Aorta (tissue), 5 donors: ENCODE results near the gene CAPN3. TPM values are rescaled to one million over a fixed set of nuclear protein-coding genes. Genes with fewer than 3 reads are reported as not detected.

Source experiments
- ATAC-seq: fragments of 200-7000 bp; cut with Tn5 transposase; one replicate; pipeline ENCODE4 v1.9.1; 2022; ENCODE audit warnings: moderate library complexity; ENCODE audit not compliant: low FRiP score
- DNase-seq, 2 donors: peaks; one replicate each; pipeline ENCODE4 v3.0.0-alpha.2; 2020
- H3K27ac ChIP-seq, 2 donors: one replicate each; pipeline ENCODE4 v1.5.1; 2013; ENCODE audit warnings: low read length in 2 of 2, mild to moderate bottlenecking in 2 of 2, moderate library complexity in 2 of 2, control low read depth in 1 of 2, inconsistent platforms in 1 of 2, low read depth in 1 of 2
- H3K27me3 ChIP-seq, 2 donors: one replicate each; pipeline ENCODE4 v1.6.1; 2013; ENCODE audit warnings: control low read depth in 1 of 2, low read length in 1 of 2, mild to moderate bottlenecking in 1 of 2, moderate library complexity in 1 of 2; ENCODE audit not compliant: insufficient read depth in 2 of 2, control insufficient read depth in 1 of 2
- H3K36me3 ChIP-seq, 2 donors: one replicate each; pipeline ENCODE4 v1.6.1; 2013; ENCODE audit warnings: control low read depth in 1 of 2, low read length in 1 of 2, mild to moderate bottlenecking in 1 of 2; ENCODE audit not compliant: insufficient read depth in 2 of 2, control insufficient read depth in 1 of 2
- H3K4me1 ChIP-seq, 2 donors: one replicate each; pipeline ENCODE4 v1.6.1; 2013; ENCODE audit warnings: low read length in 2 of 2, control low read depth in 1 of 2, mild to moderate bottlenecking in 1 of 2, moderate library complexity in 1 of 2; ENCODE audit not compliant: insufficient read depth in 2 of 2, control insufficient read depth in 1 of 2
- H3K4me3 ChIP-seq, 2 donors: one replicate each; pipeline ENCODE4 v1.5.1; 2013; ENCODE audit warnings: low read length in 2 of 2, control low read depth in 1 of 2, mild to moderate bottlenecking in 1 of 2
- H3K9me3 ChIP-seq: one replicate; pipeline ENCODE4 v1.6.1; 2013; ENCODE audit warnings: mild to moderate bottlenecking, low read length; ENCODE audit not compliant: control insufficient read depth
- WGBS, 2 donors: extraction: QIAGEN DNeasy Blood & Tissue Kit; methylation state at CpG; one replicate each; pipeline ENCODE4 v1.1.7; 2013; 5-methylcytosine and 5-hydroxymethylcytosine counted together
- intact Hi-C, 2 donors: fragments of 100-400 bp; cut with DNase I; formaldehyde crosslinking; loops; one replicate each; pipeline versions ENCODE4 v1.14.2 to v1.15.0; 2022
- polyA plus RNA-seq, 2 donors: library from polyadenylated mRNA; stranded (reverse); fragments of 200-250 nt; gene quantifications; one replicate each; pipeline ENCODE4 v1.2.3, GENCODE V29; 2013
- total RNA-seq, 2 donors: library from RNA; stranded (reverse); fragmentation: NEBNext Ultra II Directional; extraction: Animal tissue kit (Norgen Biotek cat#: 25700); gene quantifications; one replicate each; pipeline ENCODE4 v1.2.1, GENCODE V29; 2021
- donor health status: healthy with polysubstance abuse.
- donor health status: Bipolar disorder and iron deficiency.
- donor health status: DM: no; HTN: no; CAD: no.
- donor health status: DM: no; HTN: no; CAD: no.
- donor health status: DM: yes; HTN: yes; CAD: no.

The CAPN3 gene
- total and polyA plus RNA-seq, 4 donors = 3.3 to 101 (median 19.0) TPM

DNA sequence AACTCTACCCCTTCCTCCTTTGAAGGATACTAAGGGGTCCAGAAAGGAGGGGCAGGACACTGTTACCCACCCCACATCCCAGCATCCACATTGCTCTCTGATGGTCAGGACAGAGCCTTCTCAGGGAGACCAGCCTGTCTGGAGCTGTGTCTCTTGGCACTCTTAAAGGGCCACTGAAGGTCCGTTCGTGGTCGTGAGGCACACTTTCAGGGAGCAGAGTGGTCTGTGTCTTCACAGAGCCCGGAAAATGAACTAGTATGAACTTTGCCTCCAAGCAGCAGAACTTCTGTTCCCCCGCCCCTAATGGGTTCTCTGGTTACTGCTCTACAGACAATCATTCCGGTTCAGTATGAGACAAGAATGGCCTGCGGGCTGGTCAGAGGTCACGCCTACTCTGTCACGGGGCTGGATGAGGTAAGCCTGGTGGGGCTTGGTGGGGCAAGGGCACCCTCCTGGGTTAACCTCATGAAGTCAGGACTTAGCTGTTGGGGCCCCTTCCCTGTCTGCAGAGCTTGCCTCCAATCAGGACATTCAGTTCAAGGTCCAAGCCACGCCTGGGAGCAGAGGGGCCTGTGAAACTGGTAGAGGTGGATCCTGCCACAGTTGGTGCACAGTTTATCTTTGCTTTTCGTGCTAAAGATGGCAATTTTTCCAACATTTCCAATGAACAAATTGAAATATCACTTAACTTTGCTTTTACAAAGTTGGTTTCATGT is 33.2 kb downstream of the CAPN3 start:
- DNase-seq (no peak), ATAC-seq (no peak)
- intact Hi-C loops = no loop called here
- Histone ChIP-seq H3K36me3 (no peaks in the 10 kb centered on the region), H3K27me3 (no peaks in the 10 kb centered on the region), H3K9me3 (no peaks in the 10 kb centered on the region), H3K27ac (no peak overlapping the region), H3K4me1 (no peaks in the 10 kb centered on the region), H3K4me3 (no peak overlapping the region)
- WGBS, 2 donors = 83 to 89% methylated on average over 11 of the region's 11 CpGs

GRCh38 chr15:42394106-42394505 is 34.8 kb downstream of the CAPN3 start:
- no peaks in the 10 kb centered on the region for H3K36me3 ChIP-seq
- DNase-seq (no peak), ATAC-seq (no peak)
- no peaks in the 10 kb centered on the region for H3K9me3 ChIP-seq
- H3K27me3 ChIP-seq = no peaks in the 10 kb centered on the region
- intact Hi-C loops = no loop called here
- H3K4me3 ChIP-seq = no peak overlapping the region
- H3K27ac ChIP-seq = no peak overlapping the region
- WGBS, 2 donors = 88 to 89% methylated on average over 13 of the region's 13 CpGs
- no peaks in the 10 kb centered on the region for H3K4me1 ChIP-seq

GRCh38 chr15:42395838-42396237 is 36.5 kb downstream of the CAPN3 start:
- 67 to 80% methylated on average over 1 of the region's 1 CpG for WGBS, 2 donors
- Histone ChIP-seq H3K4me1 (no peaks in the 10 kb centered on the region), H3K4me3 (no peak overlapping the region), H3K36me3 (no peaks in the 10 kb centered on the region), H3K27me3 (no peaks in the 10 kb centered on the region), H3K9me3 (no peaks in the 10 kb centered on the region), H3K27ac (no peak overlapping the region)
- DNase-seq (no peak), ATAC-seq (no peak)
- intact Hi-C loops = no loop called here

DNA sequence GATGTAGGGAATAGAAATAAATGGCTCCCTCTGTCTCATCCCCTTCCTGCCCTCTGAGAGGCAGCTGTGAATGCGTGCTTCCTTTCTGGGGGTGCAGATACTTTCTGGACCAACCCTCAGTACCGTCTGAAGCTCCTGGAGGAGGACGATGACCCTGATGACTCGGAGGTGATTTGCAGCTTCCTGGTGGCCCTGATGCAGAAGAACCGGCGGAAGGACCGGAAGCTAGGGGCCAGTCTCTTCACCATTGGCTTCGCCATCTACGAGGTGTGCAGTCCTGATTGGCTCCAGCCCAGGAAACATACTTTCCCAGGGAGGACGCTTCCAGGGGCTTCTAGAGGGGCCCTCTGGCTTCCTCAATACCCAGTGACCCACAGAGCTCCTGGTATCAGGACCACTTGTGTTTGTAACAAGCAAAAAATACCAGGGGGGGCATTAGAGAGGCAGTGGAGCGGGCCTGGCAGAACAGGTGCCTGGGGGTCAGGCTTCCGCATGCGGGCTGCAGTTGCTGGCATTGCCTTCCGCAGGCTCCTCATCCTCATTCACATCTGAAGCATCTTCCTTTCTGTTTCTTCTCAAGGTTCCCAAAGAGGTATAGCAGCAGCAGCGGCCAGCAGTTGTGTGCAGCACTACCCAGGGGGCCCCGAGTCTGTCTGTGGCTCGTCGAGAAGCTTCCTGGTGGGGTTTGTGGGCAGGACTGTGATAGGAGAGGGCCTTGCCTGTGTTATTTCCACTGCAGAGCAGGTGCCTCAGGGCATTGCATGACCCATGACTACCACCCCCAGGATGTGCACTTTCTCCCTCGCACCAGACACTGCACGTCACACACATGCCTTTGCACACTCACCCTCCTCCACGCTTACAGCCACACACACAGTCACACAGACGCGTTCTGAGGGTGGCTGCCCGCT is 42.5 kb downstream of the CAPN3 start:
- no peaks in the 10 kb centered on the region for H3K36me3 ChIP-seq
- intact Hi-C loops = no loop called here
- ATAC-seq (no peak), DNase-seq (no peak)
- no peak overlapping the region for H3K4me3 ChIP-seq
- no peaks in the 10 kb centered on the region for H3K27me3 ChIP-seq
- H3K27ac ChIP-seq = no peak overlapping the region
- 87 to 88% methylated on average over 24 of the region's 24 CpGs for WGBS, 2 donors
- H3K4me1 ChIP-seq = no peaks in the 10 kb centered on the region
- no peaks in the 10 kb centered on the region for H3K9me3 ChIP-seq

DNA sequence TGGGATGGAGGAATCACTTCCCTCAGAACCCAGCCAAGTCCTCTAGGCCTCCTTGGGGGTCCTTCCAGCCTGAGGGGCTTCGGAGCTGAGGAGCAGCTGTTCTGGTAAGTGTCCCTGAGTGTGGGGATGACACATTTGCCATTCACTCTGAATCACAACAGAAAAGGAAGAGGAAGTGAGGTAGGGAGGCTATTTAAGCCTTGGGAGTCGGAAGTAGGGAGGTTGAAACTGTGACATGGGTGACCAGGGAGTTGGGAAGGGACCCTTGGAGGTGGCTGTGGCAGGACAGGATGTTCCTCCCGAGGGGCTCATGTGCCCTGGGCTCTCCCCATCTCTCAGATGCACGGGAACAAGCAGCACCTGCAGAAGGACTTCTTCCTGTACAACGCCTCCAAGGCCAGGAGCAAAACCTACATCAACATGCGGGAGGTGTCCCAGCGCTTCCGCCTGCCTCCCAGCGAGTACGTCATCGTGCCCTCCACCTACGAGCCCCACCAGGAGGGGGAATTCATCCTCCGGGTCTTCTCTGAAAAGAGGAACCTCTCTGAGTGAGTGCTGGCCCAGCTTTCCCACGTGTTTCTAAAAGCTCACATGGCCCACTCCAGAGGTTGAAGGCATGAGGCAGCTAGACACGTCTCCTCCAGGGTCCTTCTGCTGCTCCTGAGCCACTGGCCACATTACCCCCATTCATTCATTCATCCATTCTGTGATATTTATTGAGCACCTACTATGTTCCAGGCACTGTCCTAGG is 43.3 kb downstream of the CAPN3 start:
- Histone ChIP-seq H3K27me3 (no peaks in the 10 kb centered on the region), H3K36me3 (no peaks in the 10 kb centered on the region), H3K4me1 (no peaks in the 10 kb centered on the region), H3K27ac (no peak overlapping the region), H3K4me3 (no peak overlapping the region), H3K9me3 (no peaks in the 10 kb centered on the region)
- intact Hi-C loops = no loop called here
- DNase-seq (no peak), ATAC-seq (no peak)
- WGBS, 2 donors = 92 to 93% methylated on average over 15 of the region's 15 CpGs

GRCh38 chr15:42403389-42403788 is 44.1 kb downstream of the CAPN3 start:
- intact Hi-C loops = no loop called here
- no peak for DNase-seq
- H3K4me1 ChIP-seq = no peaks in the 10 kb centered on the region
- H3K27ac ChIP-seq = no peak overlapping the region
- no peak for ATAC-seq
- no peaks in the 10 kb centered on the region for H3K27me3 ChIP-seq
- no peaks in the 10 kb centered on the region for H3K9me3 ChIP-seq
- H3K36me3 ChIP-seq = no peaks in the 10 kb centered on the region
- no peak overlapping the region for H3K4me3 ChIP-seq
- WGBS, 2 donors = 95 to 97% methylated on average over 7 of the region's 7 CpGs

DNA sequence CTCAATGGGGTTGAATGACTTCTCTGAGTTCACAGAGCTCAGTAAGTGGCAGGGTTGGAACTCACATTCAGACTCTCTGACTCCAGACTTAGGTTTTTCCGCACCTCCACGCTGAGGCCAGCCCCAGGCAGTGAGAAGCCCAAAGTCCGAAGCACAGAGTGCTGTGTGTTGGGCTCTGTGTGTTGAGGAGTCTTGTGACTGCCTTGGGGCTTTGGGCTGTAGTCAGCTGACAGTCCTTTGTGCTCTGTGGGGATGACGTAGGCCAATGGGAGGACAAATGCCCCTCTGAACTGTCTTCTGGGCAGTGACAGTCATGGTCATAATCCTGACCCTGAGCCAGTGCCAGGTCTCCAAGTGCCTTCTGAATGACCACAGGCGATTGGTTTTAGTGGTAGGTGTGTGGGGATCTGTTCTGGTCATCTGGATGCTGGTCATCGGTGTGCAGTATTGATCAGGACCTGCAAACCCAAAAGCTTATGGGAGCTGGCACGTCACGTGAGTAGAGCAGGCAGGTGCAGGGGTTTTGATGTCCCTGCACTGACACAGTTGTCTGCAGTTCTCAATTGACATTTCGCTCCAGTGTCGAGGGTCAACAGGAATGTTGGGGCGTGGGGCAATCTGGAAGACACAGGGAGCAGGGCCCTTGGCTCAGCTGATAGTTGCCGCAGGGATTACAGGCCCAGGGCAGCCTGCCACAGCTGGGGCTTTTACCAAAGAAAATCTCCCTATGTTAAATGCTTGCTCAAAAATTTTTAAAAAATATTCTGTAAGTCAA is 45.3 kb downstream of the CAPN3 start:
- DNase-seq = no peak

DNA sequence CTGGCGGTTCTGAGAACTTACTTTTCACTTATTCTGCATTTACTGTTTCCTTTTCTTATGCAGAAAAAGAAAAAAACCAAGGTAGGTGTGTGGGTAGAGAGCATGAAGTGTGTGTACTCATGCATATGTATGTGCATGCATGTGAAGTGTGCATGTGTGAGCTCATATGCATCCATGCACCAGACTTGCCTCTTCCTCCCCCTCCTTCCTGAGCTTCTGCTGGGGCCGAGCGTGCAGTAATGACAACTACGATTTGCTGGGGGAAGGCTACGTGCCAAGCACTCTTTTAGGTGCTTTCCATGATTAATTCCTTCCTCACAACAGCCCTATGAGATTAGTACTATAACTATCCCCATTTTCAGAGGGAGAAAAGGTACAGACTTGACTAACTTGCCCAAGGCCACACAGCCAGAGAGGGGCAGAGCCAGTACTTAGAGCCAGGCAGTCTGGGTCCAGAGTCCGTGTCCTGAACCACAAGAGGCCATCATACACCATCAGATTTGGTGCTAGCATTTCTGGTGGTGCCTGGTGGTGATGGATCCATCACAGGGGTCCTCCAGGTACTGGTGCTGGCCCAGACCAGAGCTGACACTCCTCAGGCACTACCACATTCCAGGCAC is 46.7 kb downstream of the CAPN3 start:
- intact Hi-C loops = no loop called here
- peaks cover 0 to 3% of the 10 kb centered on the region in 2 donors for H3K36me3 ChIP-seq

More for the DNA sequence above, 45.3 kb downstream of the CAPN3 start:
- H3K27me3 ChIP-seq = no peaks in the 10 kb centered on the region
- intact Hi-C loops = no loop called here
- H3K27ac ChIP-seq = no peak overlapping the region
- ATAC-seq = no peak
- H3K4me1 ChIP-seq = no peaks in the 10 kb centered on the region
- no peak overlapping the region for H3K4me3 ChIP-seq
- H3K36me3 ChIP-seq = no peaks in the 10 kb centered on the region
- H3K9me3 ChIP-seq = no peaks in the 10 kb centered on the region
- WGBS, 2 donors = 80 to 81% methylated on average over 12 of the region's 12 CpGs

More for the DNA sequence above, 46.7 kb downstream of the CAPN3 start:
- WGBS, 2 donors = 25 to 28% methylated on average over 6 of the region's 6 CpGs
- Histone ChIP-seq H3K27me3 (no peaks in the 10 kb centered on the region), H3K4me1 (no peaks in the 10 kb centered on the region), H3K4me3 (no peak overlapping the region), H3K9me3 (no peaks in the 10 kb centered on the region), H3K27ac (no peak overlapping the region)
- DNase-seq (no peak), ATAC-seq (no peak)
